WTC11 (cell line): Measurements from ENCODE around the gene PIP4K2C. TPM values are rescaled to one million over a fixed set of nuclear protein-coding genes. Genes with fewer than 3 reads are reported as not detected.

Experiments
- ATAC-seq: fragments of 200-7000 bp; cut with Tn5 transposase; 2 replicates; pipeline ENCODE4 v1.10.0; 2021; ENCODE audit warnings: mild to moderate bottlenecking, moderate library complexity
- CTCF ChIA-PET: fragments of 300-600 bp; sonication (Branson Sonifier 250); formaldehyde crosslinking; loops from one replicate; lab custom pipeline; 2021; ENCODE audit warnings: antibody characterized with exemption; lab: Charles Lee
- POLR2A ChIA-PET: fragments of 350-600 bp; sonication (Branson Sonifier 250); formaldehyde crosslinking; loops from one replicate; lab custom pipeline; 2021; ENCODE audit warnings: antibody characterized with exemption; lab: Charles Lee
- DNase-seq: peaks from one replicate; pipeline ENCODE4 v3.0.0; 2021; ENCODE audit warnings: low spot score
- H3K27ac Mint-ChIP-seq: 2 replicates; pipeline ENCODE4 v1.8.0; 2021; ENCODE audit warnings: mixed read lengths
- H3K27me3 Mint-ChIP-seq: 2 replicates; pipeline ENCODE4 v1.8.0; 2021; ENCODE audit warnings: low read depth, mild to moderate bottlenecking, moderate library complexity, mixed read lengths
- H3K36me3 Mint-ChIP-seq: 2 replicates; pipeline ENCODE4 v1.8.0; 2021; ENCODE audit warnings: mixed read lengths
- H3K4me1 Mint-ChIP-seq: 2 replicates; pipeline ENCODE4 v1.8.0; 2022; ENCODE audit warnings: mixed read lengths
- H3K4me3 Mint-ChIP-seq: 2 replicates; pipeline ENCODE4 v1.8.0; 2021; ENCODE audit warnings: mild to moderate bottlenecking, moderate library complexity, mixed read lengths
- H3K9me3 Mint-ChIP-seq: 2 replicates; pipeline ENCODE4 v1.8.0; 2021; ENCODE audit warnings: mixed read lengths
- ELF4 ChIP-seq: sonication (generic); formaldehyde crosslinking; IDR thresholded peaks from 2 replicates; pipeline ENCODE4 v1.8.1; 2022; ENCODE audit warnings: low read depth, mild to moderate bottlenecking, moderate library complexity, missing genetic modification reagents
- FOXP1 ChIP-seq: sonication (generic); formaldehyde crosslinking; IDR thresholded peaks from 2 replicates; pipeline ENCODE4 v1.8.0; 2022; ENCODE audit warnings: missing genetic modification reagents, mild to moderate bottlenecking, moderate library complexity, borderline replicate concordance
- HMGA2 ChIP-seq: fragments of 250-450 bp; sonication (Bioruptor Pico); IDR thresholded peaks from 2 replicates; pipeline ENCODE4 v1.4.0; 2021; ENCODE audit warnings: mild to moderate bottlenecking, moderate library complexity
- KAT7 ChIP-seq: sonication (generic); formaldehyde crosslinking; IDR thresholded peaks from 2 replicates; pipeline ENCODE4 v1.8.1; 2023; ENCODE audit warnings: missing genetic modification reagents, mild to moderate bottlenecking, borderline replicate concordance
- NFYB ChIP-seq: sonication (generic); formaldehyde crosslinking; conservative IDR thresholded peaks from 2 replicates; pipeline ENCODE4 v1.8.0; 2022; ENCODE audit warnings: low read depth, missing genetic modification reagents
- RELA ChIP-seq: sonication (generic); formaldehyde crosslinking; IDR thresholded peaks from 2 replicates; pipeline ENCODE4 v1.8.1; 2022; ENCODE audit warnings: missing genetic modification reagents, mild to moderate bottlenecking, borderline replicate concordance
- TP53 ChIP-seq: sonication (generic); formaldehyde crosslinking; IDR thresholded peaks from 2 replicates; pipeline ENCODE4 v1.8.1; 2023; ENCODE audit warnings: mild to moderate bottlenecking, missing genetic modification reagents
- ZNF232 ChIP-seq: sonication (generic); formaldehyde crosslinking; IDR thresholded peaks from 2 replicates; pipeline ENCODE4 v1.8.0; 2022; ENCODE audit warnings: mild to moderate bottlenecking, missing genetic modification reagents
- total RNA-seq: library from RNA; stranded (reverse); gene quantifications from 3 replicates; pipeline ENCODE4 v1.2.3, GENCODE V29; 2021
- TF ChIP-seq, protein P1 (sequence below): sonication (generic); formaldehyde crosslinking; IDR thresholded peaks from 2 replicates; pipeline ENCODE4 v1.8.0; 2022; ENCODE audit warnings: mild to moderate bottlenecking, missing genetic modification reagents
- TF ChIP-seq, protein P2 (sequence below): sonication (generic); formaldehyde crosslinking; IDR thresholded peaks from 2 replicates; pipeline ENCODE4 v1.8.0; 2023; ENCODE audit warnings: missing genetic modification reagents
- TF ChIP-seq, protein P3 (sequence below): sonication (generic); formaldehyde crosslinking; IDR thresholded peaks from 2 replicates; pipeline ENCODE4 v1.8.1; 2023; ENCODE audit warnings: mild to moderate bottlenecking, missing genetic modification reagents, borderline replicate concordance
- TF ChIP-seq, protein P4 (sequence below): fragments of 200-600 bp; IDR thresholded peaks from 2 replicates; pipeline ENCODE4 v1.8.0; 2022; ENCODE audit warnings: antibody characterized with exemption
- TF ChIP-seq, protein P5 (sequence below): fragments of 250-450 bp; sonication (Bioruptor Pico); IDR thresholded peaks from 2 replicates; pipeline ENCODE4 v1.9.0; 2021; ENCODE audit warnings: mild to moderate bottlenecking
- TF ChIP-seq, protein P6 (sequence below): sonication (generic); formaldehyde crosslinking; conservative IDR thresholded peaks from 2 replicates; pipeline ENCODE4 v1.8.1; 2022; ENCODE audit warnings: mild to moderate bottlenecking, missing genetic modification reagents

PIP4K2C gene
- total RNA-seq, 1 experiment from 2014 or later = 25.4 TPM

DNA sequence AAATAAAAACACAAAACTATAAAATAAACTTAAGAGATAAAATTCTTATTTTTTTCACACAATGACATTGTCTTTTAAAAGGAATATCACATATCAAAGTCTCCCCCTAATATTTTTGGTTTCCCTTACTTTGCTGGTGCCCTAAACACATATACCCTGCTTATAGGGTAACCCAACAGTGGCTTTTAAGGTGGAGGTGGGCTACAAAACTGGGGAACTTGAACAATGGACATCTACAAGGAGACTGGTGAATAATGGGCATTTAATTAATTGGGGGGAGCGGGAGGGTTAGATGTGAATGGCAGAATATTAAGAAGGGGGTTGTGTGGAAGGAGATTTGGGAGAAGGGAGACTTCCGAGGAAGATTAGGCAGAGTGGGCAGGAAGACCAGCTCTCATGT, 32.4 kb downstream of the PIP4K2C start:
- TF ChIP-seq, protein P1, sequence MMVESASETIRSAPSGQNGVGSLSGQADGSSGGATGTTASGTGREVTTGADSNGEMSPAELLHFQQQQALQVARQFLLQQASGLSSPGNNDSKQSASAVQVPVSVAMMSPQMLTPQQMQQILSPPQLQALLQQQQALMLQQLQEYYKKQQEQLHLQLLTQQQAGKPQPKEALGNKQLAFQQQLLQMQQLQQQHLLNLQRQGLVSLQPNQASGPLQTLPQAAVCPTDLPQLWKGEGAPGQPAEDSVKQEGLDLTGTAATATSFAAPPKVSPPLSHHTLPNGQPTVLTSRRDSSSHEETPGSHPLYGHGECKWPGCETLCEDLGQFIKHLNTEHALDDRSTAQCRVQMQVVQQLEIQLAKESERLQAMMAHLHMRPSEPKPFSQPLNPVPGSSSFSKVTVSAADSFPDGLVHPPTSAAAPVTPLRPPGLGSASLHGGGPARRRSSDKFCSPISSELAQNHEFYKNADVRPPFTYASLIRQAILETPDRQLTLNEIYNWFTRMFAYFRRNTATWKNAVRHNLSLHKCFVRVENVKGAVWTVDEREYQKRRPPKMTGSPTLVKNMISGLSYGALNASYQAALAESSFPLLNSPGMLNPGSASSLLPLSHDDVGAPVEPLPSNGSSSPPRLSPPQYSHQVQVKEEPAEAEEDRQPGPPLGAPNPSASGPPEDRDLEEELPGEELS = no peak
- no peak for TF ChIP-seq FOXP1 (CRISPR knock-in tag)
- TF ChIP-seq RELA (CRISPR knock-in tag) = no peak
- TF ChIP-seq, protein P2, sequence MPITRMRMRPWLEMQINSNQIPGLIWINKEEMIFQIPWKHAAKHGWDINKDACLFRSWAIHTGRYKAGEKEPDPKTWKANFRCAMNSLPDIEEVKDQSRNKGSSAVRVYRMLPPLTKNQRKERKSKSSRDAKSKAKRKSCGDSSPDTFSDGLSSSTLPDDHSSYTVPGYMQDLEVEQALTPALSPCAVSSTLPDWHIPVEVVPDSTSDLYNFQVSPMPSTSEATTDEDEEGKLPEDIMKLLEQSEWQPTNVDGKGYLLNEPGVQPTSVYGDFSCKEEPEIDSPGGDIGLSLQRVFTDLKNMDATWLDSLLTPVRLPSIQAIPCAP (CRISPR knock-in tag) = no peak
- TF ChIP-seq TP53 = no peak
- TF ChIP-seq, protein P3, sequence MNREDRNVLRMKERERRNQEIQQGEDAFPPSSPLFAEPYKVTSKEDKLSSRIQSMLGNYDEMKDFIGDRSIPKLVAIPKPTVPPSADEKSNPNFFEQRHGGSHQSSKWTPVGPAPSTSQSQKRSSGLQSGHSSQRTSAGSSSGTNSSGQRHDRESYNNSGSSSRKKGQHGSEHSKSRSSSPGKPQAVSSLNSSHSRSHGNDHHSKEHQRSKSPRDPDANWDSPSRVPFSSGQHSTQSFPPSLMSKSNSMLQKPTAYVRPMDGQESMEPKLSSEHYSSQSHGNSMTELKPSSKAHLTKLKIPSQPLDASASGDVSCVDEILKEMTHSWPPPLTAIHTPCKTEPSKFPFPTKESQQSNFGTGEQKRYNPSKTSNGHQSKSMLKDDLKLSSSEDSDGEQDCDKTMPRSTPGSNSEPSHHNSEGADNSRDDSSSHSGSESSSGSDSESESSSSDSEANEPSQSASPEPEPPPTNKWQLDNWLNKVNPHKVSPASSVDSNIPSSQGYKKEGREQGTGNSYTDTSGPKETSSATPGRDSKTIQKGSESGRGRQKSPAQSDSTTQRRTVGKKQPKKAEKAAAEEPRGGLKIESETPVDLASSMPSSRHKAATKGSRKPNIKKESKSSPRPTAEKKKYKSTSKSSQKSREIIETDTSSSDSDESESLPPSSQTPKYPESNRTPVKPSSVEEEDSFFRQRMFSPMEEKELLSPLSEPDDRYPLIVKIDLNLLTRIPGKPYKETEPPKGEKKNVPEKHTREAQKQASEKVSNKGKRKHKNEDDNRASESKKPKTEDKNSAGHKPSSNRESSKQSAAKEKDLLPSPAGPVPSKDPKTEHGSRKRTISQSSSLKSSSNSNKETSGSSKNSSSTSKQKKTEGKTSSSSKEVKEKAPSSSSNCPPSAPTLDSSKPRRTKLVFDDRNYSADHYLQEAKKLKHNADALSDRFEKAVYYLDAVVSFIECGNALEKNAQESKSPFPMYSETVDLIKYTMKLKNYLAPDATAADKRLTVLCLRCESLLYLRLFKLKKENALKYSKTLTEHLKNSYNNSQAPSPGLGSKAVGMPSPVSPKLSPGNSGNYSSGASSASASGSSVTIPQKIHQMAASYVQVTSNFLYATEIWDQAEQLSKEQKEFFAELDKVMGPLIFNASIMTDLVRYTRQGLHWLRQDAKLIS (CRISPR knock-in tag) = no peak
- TF ChIP-seq, protein P4, sequence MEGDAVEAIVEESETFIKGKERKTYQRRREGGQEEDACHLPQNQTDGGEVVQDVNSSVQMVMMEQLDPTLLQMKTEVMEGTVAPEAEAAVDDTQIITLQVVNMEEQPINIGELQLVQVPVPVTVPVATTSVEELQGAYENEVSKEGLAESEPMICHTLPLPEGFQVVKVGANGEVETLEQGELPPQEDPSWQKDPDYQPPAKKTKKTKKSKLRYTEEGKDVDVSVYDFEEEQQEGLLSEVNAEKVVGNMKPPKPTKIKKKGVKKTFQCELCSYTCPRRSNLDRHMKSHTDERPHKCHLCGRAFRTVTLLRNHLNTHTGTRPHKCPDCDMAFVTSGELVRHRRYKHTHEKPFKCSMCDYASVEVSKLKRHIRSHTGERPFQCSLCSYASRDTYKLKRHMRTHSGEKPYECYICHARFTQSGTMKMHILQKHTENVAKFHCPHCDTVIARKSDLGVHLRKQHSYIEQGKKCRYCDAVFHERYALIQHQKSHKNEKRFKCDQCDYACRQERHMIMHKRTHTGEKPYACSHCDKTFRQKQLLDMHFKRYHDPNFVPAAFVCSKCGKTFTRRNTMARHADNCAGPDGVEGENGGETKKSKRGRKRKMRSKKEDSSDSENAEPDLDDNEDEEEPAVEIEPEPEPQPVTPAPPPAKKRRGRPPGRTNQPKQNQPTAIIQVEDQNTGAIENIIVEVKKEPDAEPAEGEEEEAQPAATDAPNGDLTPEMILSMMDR = no peak
- TF ChIP-seq, protein P5, sequence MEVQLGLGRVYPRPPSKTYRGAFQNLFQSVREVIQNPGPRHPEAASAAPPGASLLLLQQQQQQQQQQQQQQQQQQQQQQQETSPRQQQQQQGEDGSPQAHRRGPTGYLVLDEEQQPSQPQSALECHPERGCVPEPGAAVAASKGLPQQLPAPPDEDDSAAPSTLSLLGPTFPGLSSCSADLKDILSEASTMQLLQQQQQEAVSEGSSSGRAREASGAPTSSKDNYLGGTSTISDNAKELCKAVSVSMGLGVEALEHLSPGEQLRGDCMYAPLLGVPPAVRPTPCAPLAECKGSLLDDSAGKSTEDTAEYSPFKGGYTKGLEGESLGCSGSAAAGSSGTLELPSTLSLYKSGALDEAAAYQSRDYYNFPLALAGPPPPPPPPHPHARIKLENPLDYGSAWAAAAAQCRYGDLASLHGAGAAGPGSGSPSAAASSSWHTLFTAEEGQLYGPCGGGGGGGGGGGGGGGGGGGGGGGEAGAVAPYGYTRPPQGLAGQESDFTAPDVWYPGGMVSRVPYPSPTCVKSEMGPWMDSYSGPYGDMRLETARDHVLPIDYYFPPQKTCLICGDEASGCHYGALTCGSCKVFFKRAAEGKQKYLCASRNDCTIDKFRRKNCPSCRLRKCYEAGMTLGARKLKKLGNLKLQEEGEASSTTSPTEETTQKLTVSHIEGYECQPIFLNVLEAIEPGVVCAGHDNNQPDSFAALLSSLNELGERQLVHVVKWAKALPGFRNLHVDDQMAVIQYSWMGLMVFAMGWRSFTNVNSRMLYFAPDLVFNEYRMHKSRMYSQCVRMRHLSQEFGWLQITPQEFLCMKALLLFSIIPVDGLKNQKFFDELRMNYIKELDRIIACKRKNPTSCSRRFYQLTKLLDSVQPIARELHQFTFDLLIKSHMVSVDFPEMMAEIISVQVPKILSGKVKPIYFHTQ = no peak
- H3K27me3 Mint-ChIP-seq = peaks cover 100% of the 10 kb centered on the region
- H3K4me3 Mint-ChIP-seq = no peak overlapping the region
- CTCF ChIA-PET = interaction anchor here (1.7 to 1.8 kb wide), 2 partner anchors 9 to 40 kb away, joined by 6 to 7 read pairs; partner anchors contain the start of gene B4GALNT1
- H3K27ac Mint-ChIP-seq = no peak overlapping the region
- peaks cover 35% of the 10 kb centered on the region for H3K4me1 Mint-ChIP-seq
- no peak for ATAC-seq
- DNase-seq = no peak
- peaks cover 2% of the 10 kb centered on the region; the same call in 1 of the 2 replicates for H3K36me3 Mint-ChIP-seq
- POLR2A ChIA-PET = no interaction called here
- H3K9me3 Mint-ChIP-seq = no peaks in the 10 kb centered on the region

DNA sequence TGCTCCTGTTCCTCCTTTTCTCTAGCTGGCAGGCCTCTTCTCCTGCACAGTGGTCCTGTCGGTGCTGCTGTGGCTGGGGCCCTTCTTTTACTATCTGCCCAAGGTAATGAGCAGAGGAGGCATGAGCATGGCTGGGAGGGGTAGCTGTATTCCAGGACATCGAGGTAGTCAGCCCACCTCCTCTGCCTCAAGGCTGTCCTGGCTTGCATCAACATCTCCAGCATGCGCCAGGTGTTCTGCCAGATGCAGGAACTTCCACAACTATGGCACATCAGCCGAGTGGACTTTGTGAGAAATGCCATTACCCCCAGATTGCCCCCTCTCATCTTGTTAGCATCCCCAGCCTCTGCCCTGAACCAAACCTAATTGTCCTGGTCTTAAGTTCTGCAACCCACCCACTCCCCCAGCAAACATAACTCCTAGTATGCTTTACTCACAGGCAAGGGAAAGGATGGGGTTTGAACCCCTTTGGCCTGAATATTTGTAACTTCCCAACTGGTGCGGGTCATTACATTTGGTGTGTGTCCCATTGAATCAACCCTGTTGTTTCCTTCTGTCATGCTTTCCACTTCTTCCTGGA, 32.9 kb downstream of the PIP4K2C start:
- ChIA-PET POLR2A (no interaction called here), CTCF (interaction anchor here (1.7 to 1.8 kb wide), 2 partner anchors 9 to 40 kb away, joined by 6 to 7 read pairs; partner anchors contain the start of gene B4GALNT1)
- Mint-ChIP-seq H3K36me3 (peaks cover under 1% of the 10 kb centered on the region; the same call in 1 of the 2 replicates), H3K27me3 (peaks cover 100% of the 10 kb centered on the region), H3K27ac (no peak overlapping the region), H3K4me3 (no peak overlapping the region), H3K4me1 (peaks cover 37% of the 10 kb centered on the region), H3K9me3 (no peaks in the 10 kb centered on the region)
- no peak for ATAC-seq
- no peak for DNase-seq
- TF ChIP-seq ZNF232 (CRISPR knock-in tag) (no peak), HMGA2 (CRISPR knock-in tag) (no peak), NFYB (no peak), KAT7 (CRISPR knock-in tag) (no peak), ELF4 (no peak)
- TF ChIP-seq, protein P6, sequence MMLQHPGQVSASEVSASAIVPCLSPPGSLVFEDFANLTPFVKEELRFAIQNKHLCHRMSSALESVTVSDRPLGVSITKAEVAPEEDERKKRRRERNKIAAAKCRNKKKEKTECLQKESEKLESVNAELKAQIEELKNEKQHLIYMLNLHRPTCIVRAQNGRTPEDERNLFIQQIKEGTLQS = no peak
